HepG2 (cell line): ENCODE results near the gene UBR3. TPM values are rescaled to one million over a fixed set of nuclear protein-coding genes. Genes with fewer than 3 reads are reported as not detected.
"Not testable (repeated sequence)": the region's sequence is repeated elsewhere in the genome, so short reads cannot be mapped to it uniquely, and the experiment has no call there.

Experiments used
- ATAC-seq: fragments of 200-7000 bp; cut with Tn5 transposase; 3 replicates; pipeline ENCODE4 v1.9.1; 2020; ENCODE audit warnings: mild to moderate bottlenecking, moderate library complexity
- BruUV-seq: library from RNA; stranded (reverse); fragments of 400-500 nt; replicated peaks from 2 replicates; lab custom pipeline; 2021; lab: Mats Ljungman, UMichigan
- CTCF ChIA-PET: fragments of 300-600 bp; formaldehyde crosslinking; extraction: SDS; loops from one replicate; lab custom pipeline; 2021; ENCODE audit warnings: low total read pairs, inconsistent platforms, low intra/inter-chr PET ratio; lab: Yijun Ruan, JAX
- POLR2A ChIA-PET: fragments of 350-600 bp; sonication (Branson Sonifier 250); formaldehyde crosslinking; loops from one replicate; lab custom pipeline; 2020; ENCODE audit warnings: antibody characterized with exemption, inconsistent platforms; lab: Yijun Ruan, JAX
- DNase-seq: peaks from one replicate; pipeline ENCODE4 v3.0.0-alpha.2; 2015; ENCODE audit warnings: low spot score
- FAIRE-seq: peaks from 3 replicates; lab custom pipeline; 2011; peaks lifted over from hg19 to GRCh38; lab: Jason Lieb, UNC
- H2AFZ ChIP-seq: one replicate; pipeline ENCODE4 v1.6.1; 2011; ENCODE audit warnings: low read length, inconsistent platforms
- H3K27ac ChIP-seq: fragments of 300-600 bp; 3 replicates; pipeline ENCODE4 v1.8.0; 2011; ENCODE audit warnings: mixed run types, mild to moderate bottlenecking, mixed read lengths, low read length, inconsistent platforms; ENCODE audit not compliant: insufficient read depth; ENCODE audit errors: extremely low read length
- H3K27me3 ChIP-seq, 2 experiments: fragments of 200-600 bp in 1 of 2; 2 replicates in 1 of 2; 3 replicates in 1 of 2; pipeline versions ENCODE4 v1.6.0 to v1.8.0; 2011; ENCODE audit warnings: low read length in 2 of 2, mild to moderate bottlenecking in 2 of 2, moderate library complexity in 2 of 2, inconsistent platforms in 1 of 2; ENCODE audit not compliant: insufficient read depth in 2 of 2, control insufficient read depth in 1 of 2
- H3K36me3 ChIP-seq, 2 experiments: fragments of 200-600 bp in 1 of 2; replicated peaks in 1 of 2; 2 replicates in 1 of 2; 3 replicates in 1 of 2; pipeline versions ENCODE4 v1.5.1 to v1.8.0; 2011; ENCODE audit warnings: low read length in 2 of 2, inconsistent platforms in 1 of 2; ENCODE audit not compliant: insufficient read depth in 2 of 2, control insufficient read depth in 1 of 2
- H3K4me1 ChIP-seq: 2 replicates; pipeline ENCODE4 v1.5.1; 2012; ENCODE audit warnings: low read length, inconsistent platforms; ENCODE audit not compliant: insufficient read depth
- H3K4me2 ChIP-seq: 2 replicates; pipeline ENCODE4 v1.6.0; 2011; ENCODE audit warnings: low read depth, low read length, inconsistent platforms
- H3K4me3 ChIP-seq, 3 experiments: fragments of 200-600 bp in 1 of 3; sonication (generic), shearing (Covaris generic) in 1 of 3; replicated peaks in 1 of 3; 2 replicates each; pipeline ENCODE4 v1.5.1; 2011 to 2016; ENCODE audit warnings: low read length in 3 of 3, inconsistent platforms in 2 of 3, low read depth in 2 of 3, mild to moderate bottlenecking in 2 of 3, control low read depth in 1 of 3, mixed read lengths in 1 of 3; ENCODE audit not compliant: insufficient read depth in 1 of 3
- H3K79me2 ChIP-seq: one replicate; pipeline ENCODE4 v1.6.1; 2011; ENCODE audit warnings: low read length, inconsistent platforms; ENCODE audit not compliant: insufficient read depth
- H3K9ac ChIP-seq: 2 replicates; pipeline ENCODE4 v1.6.0; 2011; ENCODE audit warnings: mild to moderate bottlenecking, low read depth, low read length, inconsistent platforms; ENCODE audit not compliant: insufficient read depth
- H3K9me3 ChIP-seq: 2 replicates; pipeline ENCODE4 v1.5.1; 2012; ENCODE audit warnings: mild to moderate bottlenecking, low read length
- H4K20me1 ChIP-seq: 2 replicates; pipeline ENCODE4 v1.6.0; 2011; ENCODE audit warnings: inconsistent platforms, mild to moderate bottlenecking, low read length, moderate library complexity; ENCODE audit not compliant: insufficient read depth
- ATF4 ChIP-seq, 2 experiments: fragments of 450-650 bp in 1 of 2; sonication (generic) in 1 of 2; formaldehyde crosslinking; IDR thresholded peaks; 2 replicates each; pipeline versions ENCODE4 v1.5.0 to v1.8.0; 2020 to 2022; ENCODE audit warnings: mild to moderate bottlenecking in 1 of 2, missing genetic modification reagents in 1 of 2
- CCDC6 ChIP-seq: sonication (generic); formaldehyde crosslinking; IDR thresholded peaks from 2 replicates; pipeline ENCODE4 v1.8.1; 2022; ENCODE audit warnings: mild to moderate bottlenecking, missing genetic modification reagents, moderate library complexity
- CEBPB ChIP-seq: IDR thresholded peaks from 2 replicates; pipeline ENCODE4 v1.6.1; 2011; ENCODE audit warnings: low read depth, low read length, improper control_type of control experiment, borderline replicate concordance
- DPF2 ChIP-seq: sonication (generic); formaldehyde crosslinking; IDR thresholded peaks from 2 replicates; pipeline ENCODE4 v1.4.0; 2020; ENCODE audit warnings: mild to moderate bottlenecking, low read depth, missing genetic modification reagents, borderline replicate concordance
- FLYWCH1 ChIP-seq: sonication (generic); formaldehyde crosslinking; IDR thresholded peaks from 2 replicates; pipeline ENCODE4 v1.8.1; 2023; ENCODE audit warnings: mild to moderate bottlenecking, missing genetic modification reagents
- GFI1 ChIP-seq: sonication (generic); formaldehyde crosslinking; IDR thresholded peaks from 2 replicates; pipeline ENCODE4 v1.5.0; 2020; ENCODE audit warnings: missing genetic modification reagents, mild to moderate bottlenecking, borderline replicate concordance
- MTERF4 ChIP-seq: sonication (generic); formaldehyde crosslinking; IDR thresholded peaks from 2 replicates; pipeline ENCODE4 v1.8.0; 2023; ENCODE audit warnings: mild to moderate bottlenecking, missing genetic modification reagents
- PRPF4 ChIP-seq: fragments of 200-400 bp; formaldehyde crosslinking; IDR thresholded peaks from 2 replicates; pipeline ENCODE4 v1.6.1; 2016; ENCODE audit warnings: low read length, low read depth; ENCODE audit not compliant: poor library complexity, severe bottlenecking
- SATB2 ChIP-seq: sonication (generic); formaldehyde crosslinking; IDR thresholded peaks from 2 replicates; pipeline ENCODE4 v1.5.0; 2020; ENCODE audit warnings: missing genetic modification reagents
- TCF7 ChIP-seq: sonication (generic); IDR thresholded peaks from 2 replicates; pipeline ENCODE4 v1.6.1; 2016; ENCODE audit warnings: antibody characterized with exemption, low read depth
- ZNF143 ChIP-seq: sonication (generic); formaldehyde crosslinking; IDR thresholded peaks from 2 replicates; pipeline ENCODE4 v1.4.0; 2020; ENCODE audit warnings: missing genetic modification reagents
- ZNF768 ChIP-seq: sonication (generic); formaldehyde crosslinking; IDR thresholded peaks from 2 replicates; pipeline ENCODE4 v1.4.0; 2020; ENCODE audit warnings: missing genetic modification reagents
- WGBS: methylation state at CpG from one replicate; pipeline ENCODE4 v1.1.6; 2017; ENCODE audit warnings: low lambda C conversion rate; 5-methylcytosine and 5-hydroxymethylcytosine counted together
- in situ Hi-C: cut with HindIII; loops from 2 replicates; pipeline ENCODE4 v1.10.0; 2017; ENCODE audit warnings: low pct_unique_long_range_greater_than_20kb; ENCODE audit not compliant: extremely low pct_ligation_motif_present
- intact Hi-C: fragments of 100-400 bp; cut with micrococcal nuclease; formaldehyde crosslinking; loops from one replicate; pipeline ENCODE4 v1.10.0; 2022; ENCODE audit not compliant: unreplicated experiment
- polyA plus RNA-seq, 8 experiments: library from polyadenylated mRNA; depleted of rRNA in 3 of 8; stranded (reverse) in 7 of 8; unstranded in 1 of 8; fragments of >200 nt; fragmentation: Illumina TruSeq in 4 of 8; extraction: Trizol in 4 of 8; gene quantifications; 2 replicates each; pipeline versions ENCODE4 v1.2.1 to v1.2.3, GENCODE V29; 2011 to 2016; ENCODE audit warnings: low read depth in 4 of 8, missing spikeins in 1 of 8, mixed read lengths in 1 of 8; ENCODE audit not compliant: insufficient read depth in 1 of 8
- total RNA-seq, 5 experiments: library from RNA; depleted of rRNA; stranded (reverse); fragments of >200 nt; fragmentation: Illumina TruSeq; extraction: Trizol; gene quantifications; 2 replicates each; pipeline ENCODE4 v1.2.3, GENCODE V29; 2016; ENCODE audit warnings: low read depth in 1 of 5

The UBR3 gene
- total and polyA plus RNA-seq, 2 of the 13 experiments (the other 11 are each of a cell fraction or from before 2014, with no cell fraction given): 15.1 to 28.0 TPM

GRCh38 chr2:169815849-169816248, 11.4 kb upstream of the UBR3 start (continued):
- TF ChIP-seq SATB2 (CRISPR knock-in tag): no peak
- no peak for TF ChIP-seq DPF2 (CRISPR knock-in tag)
- no peak for TF ChIP-seq MTERF4 (CRISPR knock-in tag)
- no peak for TF ChIP-seq CCDC6
- no peak for TF ChIP-seq TCF7
- TF ChIP-seq ATF4 (CRISPR knock-in tag; IDR thresholded peaks at IDR 0.05): 0 out of 4 replicates have a peak, but pooled peaks of 1 of the 2 experiments have one; percentile 50
- no peak for TF ChIP-seq ZNF768 (CRISPR knock-in tag)
- TF ChIP-seq GFI1 (CRISPR knock-in tag): no peak
- TF ChIP-seq PRPF4: no peak
- TF ChIP-seq FLYWCH1 (CRISPR knock-in tag): no peak
- TF ChIP-seq ZNF143 (CRISPR knock-in tag): no peak
- peak; percentile 69; the same call in 1 of the 2 replicates for TF ChIP-seq CEBPB

- DNase-seq, H3K9me3 ChIP-seq, H3K27me3 ChIP-seq, CTCF ChIA-PET, FAIRE-seq, BruUV-seq, in situ Hi-C loops, H3K9ac ChIP-seq, H2AFZ ChIP-seq, intact Hi-C loops, H4K20me1 ChIP-seq, H3K4me2 ChIP-seq, ATAC-seq, H3K4me3 ChIP-seq, H3K27ac ChIP-seq: not testable (repeated sequence)
- Histone ChIP-seq H3K79me2 (peaks cover 16% of the 10 kb centered on the region), H3K36me3 (peaks cover 14 to 59% of the 10 kb centered on the region in 2 experiments), H3K4me1 (peaks cover 10% of the 10 kb centered on the region)
- POLR2A ChIA-PET: interaction anchor here (2.1 kb wide), 1 partner anchor 10 kb away, joined by 9 read pairs; the partner anchor contains the start of gene UBR3
Observed at GRCh38 chr2:169816961-169817360, 10.3 kb upstream of the UBR3 start.

GRCh38 chr2:169817369-169817768, 9.9 kb upstream of the UBR3 start:
- POLR2A ChIA-PET: interaction anchor here (2.1 kb wide), 1 partner anchor 10 kb away, joined by 9 read pairs; the partner anchor contains the start of gene UBR3
- BruUV-seq, H3K4me3 ChIP-seq, H3K27me3 ChIP-seq, H2AFZ ChIP-seq, H3K9me3 ChIP-seq, FAIRE-seq, H3K27ac ChIP-seq, ATAC-seq, H3K4me2 ChIP-seq, H4K20me1 ChIP-seq, DNase-seq, H3K9ac ChIP-seq, intact Hi-C loops, CTCF ChIA-PET, in situ Hi-C loops: not testable (repeated sequence)
- 98% methylated on average over 6 of the region's 6 CpGs for WGBS
- H3K79me2 ChIP-seq: peaks cover 20% of the 10 kb centered on the region
- peaks cover 14% of the 10 kb centered on the region for H3K4me1 ChIP-seq
- H3K36me3 ChIP-seq: peaks cover 13 to 55% of the 10 kb centered on the region in 2 experiments
